OCI-LY7 (cell line): ENCODE measurements around the gene MEOX2.

Experiments
- EZH2phosphoT487 ChIP-seq: fragments of 200-600 bp; sonication (generic); IDR thresholded peaks from 2 replicates; pipeline ENCODE4 v1.6.1; 2018; ENCODE audit warnings: low read depth, borderline replicate concordance, mild to moderate bottlenecking, mixed run types, antibody characterized with exemption, low read length, moderate library complexity, mixed read lengths
- TF ChIP-seq, protein P1 (sequence below): fragments of 200-600 bp; sonication (generic); conservative IDR thresholded peaks from 2 replicates; pipeline ENCODE4 v1.5.1; 2014; ENCODE audit warnings: mild to moderate bottlenecking, antibody characterized with exemption, low read length, moderate library complexity, mixed read lengths

DNA sequence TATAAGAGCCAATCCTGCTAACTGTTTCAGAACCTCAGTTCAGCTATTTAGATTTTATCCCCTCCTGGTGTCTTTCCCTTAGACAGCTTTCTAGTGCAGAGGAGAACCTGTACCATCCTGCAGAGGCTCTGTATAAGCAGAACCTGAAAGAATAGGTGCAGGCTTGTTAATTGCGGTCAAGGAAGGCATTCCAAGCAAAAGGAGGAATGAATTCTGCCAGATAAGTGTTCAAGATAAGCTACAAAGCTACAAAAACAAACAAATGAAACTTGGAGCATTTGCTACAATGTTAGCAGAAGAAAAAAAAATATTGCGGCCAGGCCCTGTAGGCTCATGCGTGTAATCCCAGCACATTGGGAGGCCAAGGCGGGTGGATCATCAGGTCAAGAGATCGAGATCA lies 92.0 kb downstream of the MEOX2 start:
- TF ChIP-seq, protein P1, sequence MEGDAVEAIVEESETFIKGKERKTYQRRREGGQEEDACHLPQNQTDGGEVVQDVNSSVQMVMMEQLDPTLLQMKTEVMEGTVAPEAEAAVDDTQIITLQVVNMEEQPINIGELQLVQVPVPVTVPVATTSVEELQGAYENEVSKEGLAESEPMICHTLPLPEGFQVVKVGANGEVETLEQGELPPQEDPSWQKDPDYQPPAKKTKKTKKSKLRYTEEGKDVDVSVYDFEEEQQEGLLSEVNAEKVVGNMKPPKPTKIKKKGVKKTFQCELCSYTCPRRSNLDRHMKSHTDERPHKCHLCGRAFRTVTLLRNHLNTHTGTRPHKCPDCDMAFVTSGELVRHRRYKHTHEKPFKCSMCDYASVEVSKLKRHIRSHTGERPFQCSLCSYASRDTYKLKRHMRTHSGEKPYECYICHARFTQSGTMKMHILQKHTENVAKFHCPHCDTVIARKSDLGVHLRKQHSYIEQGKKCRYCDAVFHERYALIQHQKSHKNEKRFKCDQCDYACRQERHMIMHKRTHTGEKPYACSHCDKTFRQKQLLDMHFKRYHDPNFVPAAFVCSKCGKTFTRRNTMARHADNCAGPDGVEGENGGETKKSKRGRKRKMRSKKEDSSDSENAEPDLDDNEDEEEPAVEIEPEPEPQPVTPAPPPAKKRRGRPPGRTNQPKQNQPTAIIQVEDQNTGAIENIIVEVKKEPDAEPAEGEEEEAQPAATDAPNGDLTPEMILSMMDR: no peak
- no peak for TF ChIP-seq EZH2phosphoT487
